ENCODE data around the gene CEBPB.

The CEBPB gene

DNA sequence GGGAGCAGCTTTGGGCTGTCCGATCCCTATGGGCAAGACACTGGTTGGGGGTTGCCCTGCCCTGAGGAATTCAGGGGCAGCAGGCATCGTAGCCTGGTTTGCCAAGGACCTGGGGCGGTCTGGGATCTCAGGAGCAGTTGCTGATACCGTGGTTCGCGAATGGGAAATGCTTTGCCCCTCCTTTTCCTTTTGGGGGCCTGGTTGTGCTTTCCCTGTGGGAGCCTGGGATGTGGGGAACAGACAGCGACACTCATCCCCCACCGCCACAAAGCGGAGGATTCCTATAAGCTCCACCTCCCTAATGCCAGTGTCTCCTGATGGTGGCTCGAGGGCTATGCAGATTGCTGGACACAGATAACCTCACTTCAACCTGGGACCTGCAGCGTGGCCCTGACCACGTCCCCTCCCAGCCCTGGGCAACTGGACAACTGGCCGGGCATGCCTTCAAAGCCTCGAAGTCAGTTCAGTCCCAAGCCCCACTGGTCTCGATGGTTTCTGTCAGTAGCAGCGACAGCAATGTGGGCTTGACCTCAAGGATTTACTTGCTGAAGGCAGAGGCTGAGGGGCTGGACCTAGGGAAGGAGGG lies 3.3 kb downstream of the CEBPB start:
- Histone ChIP-seq H3K4me2 (ENCODE audit: low read length) (peak overlapping the region; percentile 91), H3K27ac (ENCODE audit: low read depth, low read length) (no peak overlapping the region), H3K9ac (ENCODE audit: low read length) (peak overlapping the region; percentile 91), H3K4ac (ENCODE audit: low read depth, low read length) (no peak overlapping the region), H3K27me3 (ENCODE audit: insufficient read depth, low read length, poor library complexity) (no peaks in the 10 kb centered on the region), H2BK5ac (ENCODE audit: low read length) (no peak overlapping the region), H3K23ac (ENCODE audit: low read length) (peak overlapping the region; percentile 89), H3K4me3 (ENCODE audit: low read length) (no peak overlapping the region), H2BK120ac (ENCODE audit: low read depth, low read length) (no peak overlapping the region), H3K18ac (ENCODE audit: low read length) (no peak overlapping the region), H3K4me1 (ENCODE audit: control insufficient read depth, low read depth, low read length) (peaks cover 16% of the 10 kb centered on the region), H2BK15ac (replicated peaks; ENCODE audit: low read depth) (no peak overlapping the region), H2AK5ac (ENCODE audit: low read length) (no peak overlapping the region), H3K36me3 (ENCODE audit: control insufficient read depth, insufficient read depth, low read length) (no peaks in the 10 kb centered on the region), H3K79me2 (ENCODE audit: control insufficient read depth, insufficient read depth, low read length) (peaks cover 20% of the 10 kb centered on the region), H3K79me1 (ENCODE audit: low read length) (peaks cover 16% of the 10 kb centered on the region), H4K8ac (ENCODE audit: low read depth, low read length) (no peak overlapping the region), H3K56ac (ENCODE audit: low read length) (peak overlapping the region; percentile 93), H4K5ac (ENCODE audit: low read length) (no peak overlapping the region)
- peak; percentile 38 for DNase-seq
- WGBS (ENCODE audit: extremely low coverage, insufficient coverage, low lambda C conversion rate), result no CpG with 5 or more reads among the region's 16 CpGs

DNA sequence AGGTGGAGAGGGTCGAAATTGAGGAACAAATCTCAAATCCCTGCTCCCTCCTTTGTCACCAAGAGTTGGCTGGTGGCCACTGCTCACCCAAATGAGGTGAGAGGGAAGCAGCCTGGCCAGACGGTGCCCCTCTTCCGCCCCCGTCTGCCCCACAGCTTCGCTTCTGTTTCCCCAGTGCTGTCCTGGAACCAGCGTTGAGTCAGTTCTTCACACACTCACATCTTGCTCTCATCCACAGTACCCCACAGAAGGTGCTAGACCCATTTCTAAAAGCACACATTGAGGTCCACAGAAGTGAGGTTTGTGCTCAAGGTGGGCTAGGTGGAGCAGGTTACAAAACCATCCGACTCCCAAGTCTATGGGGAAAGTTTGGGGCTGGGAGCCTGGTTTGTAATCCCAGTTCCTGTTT lies 3.8 kb downstream of the CEBPB start:
- DNase-seq, result no peak
- Histone ChIP-seq H3K4me2 (ENCODE audit: low read length) (no peak overlapping the region), H3K4me3 (ENCODE audit: low read length) (no peak overlapping the region), H3K79me1 (ENCODE audit: low read length) (peaks cover 16% of the 10 kb centered on the region), H3K36me3 (ENCODE audit: control insufficient read depth, insufficient read depth, low read length) (no peaks in the 10 kb centered on the region), H3K79me2 (ENCODE audit: control insufficient read depth, insufficient read depth, low read length) (peaks cover 20% of the 10 kb centered on the region), H3K56ac (ENCODE audit: low read length) (peak overlapping the region; percentile 93), H4K8ac (ENCODE audit: low read depth, low read length) (no peak overlapping the region), H3K27me3 (ENCODE audit: insufficient read depth, low read length, poor library complexity) (no peaks in the 10 kb centered on the region), H2BK5ac (ENCODE audit: low read length) (no peak overlapping the region), H3K23ac (ENCODE audit: low read length) (peak overlapping the region; percentile 67), H2AK5ac (ENCODE audit: low read length) (no peak overlapping the region), H3K9ac (ENCODE audit: low read length) (no peak overlapping the region), H2BK120ac (ENCODE audit: low read depth, low read length) (no peak overlapping the region), H3K18ac (ENCODE audit: low read length) (no peak overlapping the region), H2BK15ac (replicated peaks; ENCODE audit: low read depth) (no peak overlapping the region), H3K4ac (ENCODE audit: low read depth, low read length) (no peak overlapping the region), H3K27ac (ENCODE audit: low read depth, low read length) (no peak overlapping the region), H4K5ac (ENCODE audit: low read length) (no peak overlapping the region), H3K4me1 (ENCODE audit: control insufficient read depth, low read depth, low read length) (peaks cover 16% of the 10 kb centered on the region)
- no CpG with 5 or more reads among the region's 7 CpGs for WGBS (ENCODE audit: extremely low coverage, insufficient coverage, low lambda C conversion rate)

DNA sequence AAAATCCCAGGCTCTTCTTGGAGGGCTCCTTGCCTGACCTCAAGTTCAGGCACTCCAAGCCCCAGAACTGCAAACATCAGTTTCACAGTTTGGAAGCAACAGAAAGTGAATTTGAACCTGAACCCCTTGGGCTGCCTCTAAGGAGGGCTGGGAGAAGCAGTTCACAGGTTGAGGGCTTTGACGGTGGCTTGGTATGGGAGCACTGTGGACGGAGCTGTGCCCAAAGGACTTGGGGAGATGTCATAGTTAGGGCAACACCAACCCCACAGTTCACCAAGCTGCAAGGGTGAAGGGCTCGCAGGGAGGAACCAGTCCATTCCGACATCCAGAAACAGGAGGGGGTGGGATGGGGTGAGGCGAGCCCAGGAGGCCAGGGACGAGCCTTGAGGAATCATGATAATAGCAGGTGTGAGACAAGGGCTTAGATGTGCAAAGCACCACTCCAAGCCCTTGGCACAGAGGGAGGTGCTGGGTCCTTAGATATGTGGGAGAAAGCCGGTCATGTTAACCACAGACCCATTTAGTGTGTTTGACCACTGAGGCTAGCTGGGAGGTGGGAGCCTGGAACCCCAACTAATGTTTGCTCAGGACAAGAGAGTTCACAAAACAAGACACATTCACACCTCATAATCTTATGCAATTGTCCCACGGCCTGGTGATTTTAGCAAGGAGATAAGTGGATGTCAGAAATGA lies 4.3 kb downstream of the CEBPB start:
- Histone ChIP-seq H2AK5ac (ENCODE audit: low read length) (no peak overlapping the region), H3K79me1 (ENCODE audit: low read length) (peaks cover 16% of the 10 kb centered on the region), H3K4me2 (ENCODE audit: low read length) (no peak overlapping the region), H2BK120ac (ENCODE audit: low read depth, low read length) (no peak overlapping the region), H3K9ac (ENCODE audit: low read length) (no peak overlapping the region), H3K4ac (ENCODE audit: low read depth, low read length) (no peak overlapping the region), H3K27ac (ENCODE audit: low read depth, low read length) (no peak overlapping the region), H2BK15ac (replicated peaks; ENCODE audit: low read depth) (no peak overlapping the region), H4K8ac (ENCODE audit: low read depth, low read length) (no peak overlapping the region), H3K36me3 (ENCODE audit: control insufficient read depth, insufficient read depth, low read length) (no peaks in the 10 kb centered on the region), H3K79me2 (ENCODE audit: control insufficient read depth, insufficient read depth, low read length) (peaks cover 20% of the 10 kb centered on the region), H3K23ac (ENCODE audit: low read length) (no peak overlapping the region), H3K18ac (ENCODE audit: low read length) (no peak overlapping the region), H3K27me3 (ENCODE audit: insufficient read depth, low read length, poor library complexity) (no peaks in the 10 kb centered on the region), H3K56ac (ENCODE audit: low read length) (no peak overlapping the region), H3K4me3 (ENCODE audit: low read length) (no peak overlapping the region), H4K5ac (ENCODE audit: low read length) (no peak overlapping the region), H3K4me1 (ENCODE audit: control insufficient read depth, low read depth, low read length) (peaks cover 16% of the 10 kb centered on the region), H2BK5ac (ENCODE audit: low read length) (no peak overlapping the region)
- WGBS (ENCODE audit: extremely low coverage, insufficient coverage, low lambda C conversion rate), result no CpG with 5 or more reads among the region's 8 CpGs
- peak; percentile 53 for DNase-seq

DNA sequence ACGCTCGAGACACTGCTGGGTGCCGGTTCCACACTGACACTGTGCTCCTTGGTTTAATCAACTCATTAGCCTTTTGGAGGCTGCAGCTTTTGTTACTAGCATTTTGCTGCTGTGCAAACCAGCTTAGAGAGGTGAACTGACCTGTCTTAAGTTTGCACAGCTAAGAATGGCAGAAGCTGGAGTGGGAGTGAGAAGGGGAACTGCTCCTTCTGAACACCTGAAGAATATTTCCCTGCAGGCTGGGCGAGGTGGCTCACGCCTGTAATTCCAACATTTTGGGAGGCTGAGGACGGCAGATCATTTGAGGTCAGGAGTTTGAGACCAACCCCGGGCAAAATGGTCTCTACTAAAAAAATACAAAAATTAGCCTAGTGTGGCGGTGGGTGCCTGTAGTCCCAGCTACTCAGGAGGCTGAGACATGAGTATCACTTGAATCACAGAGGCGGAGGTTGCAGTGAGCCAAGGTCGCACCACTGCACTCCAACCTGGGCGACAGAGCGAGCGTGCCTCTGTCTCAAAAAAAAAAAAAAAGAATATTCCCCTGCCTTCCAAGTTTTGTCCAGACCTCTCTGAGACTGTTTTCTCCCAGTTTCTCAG lies 5.0 kb downstream of the CEBPB start:
- Histone ChIP-seq H2BK120ac (ENCODE audit: low read depth, low read length) (no peak overlapping the region), H3K4ac (ENCODE audit: low read depth, low read length) (no peak overlapping the region), H2BK5ac (ENCODE audit: low read length) (no peak overlapping the region), H3K36me3 (ENCODE audit: control insufficient read depth, insufficient read depth, low read length) (no peaks in the 10 kb centered on the region), H2AK5ac (ENCODE audit: low read length) (no peak overlapping the region), H4K8ac (ENCODE audit: low read depth, low read length) (no peak overlapping the region), H3K4me3 (ENCODE audit: low read length) (no peak overlapping the region), H2BK15ac (replicated peaks; ENCODE audit: low read depth) (no peak overlapping the region), H3K27me3 (ENCODE audit: insufficient read depth, low read length, poor library complexity) (no peaks in the 10 kb centered on the region), H3K23ac (ENCODE audit: low read length) (no peak overlapping the region), H4K5ac (ENCODE audit: low read length) (no peak overlapping the region), H3K79me1 (ENCODE audit: low read length) (peaks cover 16% of the 10 kb centered on the region), H3K27ac (ENCODE audit: low read depth, low read length) (no peak overlapping the region), H3K4me1 (ENCODE audit: control insufficient read depth, low read depth, low read length) (peaks cover 16% of the 10 kb centered on the region), H3K18ac (ENCODE audit: low read length) (no peak overlapping the region), H3K79me2 (ENCODE audit: control insufficient read depth, insufficient read depth, low read length) (peaks cover 20% of the 10 kb centered on the region), H3K4me2 (ENCODE audit: low read length) (no peak overlapping the region), H3K56ac (ENCODE audit: low read length) (no peak overlapping the region), H3K9ac (ENCODE audit: low read length) (no peak overlapping the region)
- WGBS (ENCODE audit: extremely low coverage, insufficient coverage, low lambda C conversion rate), result no CpG with 5 or more reads among the region's 13 CpGs
- no peak for DNase-seq

DNA sequence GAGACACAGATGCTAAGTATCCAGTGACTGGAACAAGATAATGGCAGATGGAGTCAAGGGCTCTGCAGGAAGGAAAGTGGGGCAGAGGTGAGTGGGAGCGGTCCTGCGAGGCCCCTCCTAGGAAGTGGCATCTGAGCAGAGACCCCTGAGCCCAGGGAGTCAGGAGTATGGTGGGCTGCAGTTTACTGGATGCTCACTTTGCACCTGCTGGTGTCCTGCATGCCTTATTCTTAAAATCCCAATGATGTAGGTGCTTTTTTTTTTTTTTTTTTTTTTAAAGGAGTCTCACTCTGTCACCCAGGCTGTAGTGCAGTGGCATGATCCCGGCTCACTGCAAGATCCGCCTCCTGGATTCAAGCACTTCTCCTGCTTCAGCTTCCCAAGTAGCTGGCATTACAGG lies 5.6 kb downstream of the CEBPB start:
- Histone ChIP-seq H4K5ac (ENCODE audit: low read length) (no peak overlapping the region), H4K8ac (ENCODE audit: low read depth, low read length) (no peak overlapping the region), H3K56ac (ENCODE audit: low read length) (no peak overlapping the region), H3K4ac (ENCODE audit: low read depth, low read length) (no peak overlapping the region), H3K27ac (ENCODE audit: low read depth, low read length) (no peak overlapping the region), H3K36me3 (ENCODE audit: control insufficient read depth, insufficient read depth, low read length) (no peaks in the 10 kb centered on the region), H3K4me2 (ENCODE audit: low read length) (no peak overlapping the region), H2BK15ac (replicated peaks; ENCODE audit: low read depth) (no peak overlapping the region), H3K4me1 (ENCODE audit: control insufficient read depth, low read depth, low read length) (peaks cover 16% of the 10 kb centered on the region), H3K23ac (ENCODE audit: low read length) (no peak overlapping the region), H3K27me3 (ENCODE audit: insufficient read depth, low read length, poor library complexity) (no peaks in the 10 kb centered on the region), H3K9ac (ENCODE audit: low read length) (no peak overlapping the region), H3K79me2 (ENCODE audit: control insufficient read depth, insufficient read depth, low read length) (peaks cover 20% of the 10 kb centered on the region), H2AK5ac (ENCODE audit: low read length) (no peak overlapping the region), H3K4me3 (ENCODE audit: low read length) (no peak overlapping the region), H2BK120ac (ENCODE audit: low read depth, low read length) (no peak overlapping the region), H2BK5ac (ENCODE audit: low read length) (no peak overlapping the region), H3K18ac (ENCODE audit: low read length) (no peak overlapping the region), H3K79me1 (ENCODE audit: low read length) (peaks cover 16% of the 10 kb centered on the region)
- whole genome bisulfite sequencing (ENCODE audit: extremely low coverage, insufficient coverage, low lambda C conversion rate), result no CpG with 5 or more reads among the region's 4 CpGs
- no peak for DNase-seq

Data from mesendoderm (in vitro differentiated cells).